HK-2 (cell line): ENCODE measurements around the gene STAT5A.
"Not testable (repeated sequence)": the region's sequence is repeated elsewhere in the genome, so short reads cannot be mapped to it uniquely, and the experiment has no call there.

Source experiments
- DNase-seq: peaks from one replicate; pipeline ENCODE4 v3.0.0-alpha.2; 2018; ENCODE audit not compliant: unreplicated experiment

Gene STAT5A

DNA sequence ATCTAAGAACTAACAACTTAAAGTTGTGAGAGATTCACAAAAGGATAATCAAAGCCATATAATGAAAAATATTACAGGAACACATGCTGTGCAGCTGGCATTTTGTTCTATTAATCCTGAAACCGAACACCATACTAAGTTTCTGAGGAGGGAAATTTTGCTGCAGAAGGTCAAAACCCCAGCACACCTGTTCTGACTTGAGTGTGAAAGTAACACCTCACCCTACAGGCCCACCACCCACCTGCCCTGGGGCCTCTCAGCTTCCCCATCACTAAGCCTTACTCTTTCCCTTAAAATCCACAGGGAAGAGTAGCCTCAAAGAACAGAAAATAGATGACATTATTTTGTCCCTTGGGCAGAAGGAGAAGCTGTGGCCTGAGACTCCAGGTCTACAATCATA is 44.8 kb downstream of the STAT5A start:
- DNase-seq = no peak

DNA sequence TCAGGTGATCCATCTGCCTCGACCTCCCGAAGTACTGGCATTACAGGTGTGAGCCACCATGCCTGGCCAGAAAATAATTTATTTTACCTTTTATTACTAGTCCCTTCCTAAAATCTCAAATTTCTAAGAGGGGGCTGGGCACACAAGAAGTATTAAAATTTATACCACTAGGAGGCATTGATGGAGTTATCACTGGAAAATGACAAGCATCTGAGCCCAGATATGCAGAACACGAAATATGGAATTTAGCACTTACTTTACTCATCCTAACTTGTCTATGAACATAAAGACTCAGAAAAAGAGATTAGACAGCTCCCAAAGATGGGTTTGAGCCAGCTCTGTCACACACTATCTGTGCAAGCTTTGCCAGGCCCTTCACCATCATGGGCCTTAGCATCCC is 46.4 kb downstream of the STAT5A start:
- no peak for DNase-seq

DNA sequence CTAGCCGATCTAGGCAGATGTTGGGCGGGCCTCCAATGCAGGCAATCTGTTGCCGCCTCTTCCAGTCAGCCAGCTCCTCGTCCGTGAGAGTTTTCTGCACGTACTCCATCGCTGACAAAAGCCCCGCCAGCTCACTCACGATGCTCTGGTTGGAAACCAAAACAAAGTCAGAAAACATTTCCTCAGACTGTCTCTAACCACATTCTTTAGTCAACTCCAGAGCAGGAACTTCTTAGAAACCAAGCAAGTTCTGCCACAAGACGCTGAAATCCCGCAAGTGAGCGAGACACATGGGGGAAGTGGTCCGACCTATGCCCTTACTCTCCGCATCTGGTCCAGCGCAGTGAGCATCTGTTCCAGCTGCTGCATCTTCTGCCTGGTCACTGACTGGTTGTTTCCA is 49.1 kb downstream of the STAT5A start:
- no peak for DNase-seq

GRCh38 chr17:42338427-42338985 is 50.2 kb downstream of the STAT5A start:
- no peak for DNase-seq

- no peak for DNase-seq
These were observed 50.9 kb downstream of the STAT5A start for GRCh38 chr17:42339221-42339620.

DNA sequence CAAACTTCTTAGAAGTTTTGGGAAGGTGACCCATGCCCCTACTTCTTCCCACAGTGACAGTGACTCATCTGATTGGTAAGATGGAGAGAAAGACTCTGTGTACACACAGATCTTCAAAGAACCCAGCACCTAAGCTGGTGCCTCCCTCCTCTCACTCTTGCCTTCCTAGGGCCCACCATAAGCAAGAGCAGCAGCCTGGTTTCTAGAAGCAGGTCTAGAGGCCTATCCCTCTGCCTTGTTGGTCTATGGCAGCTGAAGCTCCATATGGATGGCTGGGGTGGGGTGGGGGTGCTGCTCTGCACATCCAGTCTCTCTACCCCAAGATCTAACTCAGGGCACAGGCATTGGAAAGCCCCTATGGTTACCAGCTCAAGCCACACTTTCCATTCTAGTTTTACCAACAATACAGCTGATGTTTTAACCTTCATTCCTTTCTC is 52.4 kb downstream of the STAT5A start:
- DNase-seq = no peak

- DNase-seq = no peak
These were observed 53.3 kb downstream of the STAT5A start for GRCh38 chr17:42341568-42341967.

GRCh38 chr17:42342242-42343008 is 54.1 kb downstream of the STAT5A start:
- DNase-seq = no peak

DNA sequence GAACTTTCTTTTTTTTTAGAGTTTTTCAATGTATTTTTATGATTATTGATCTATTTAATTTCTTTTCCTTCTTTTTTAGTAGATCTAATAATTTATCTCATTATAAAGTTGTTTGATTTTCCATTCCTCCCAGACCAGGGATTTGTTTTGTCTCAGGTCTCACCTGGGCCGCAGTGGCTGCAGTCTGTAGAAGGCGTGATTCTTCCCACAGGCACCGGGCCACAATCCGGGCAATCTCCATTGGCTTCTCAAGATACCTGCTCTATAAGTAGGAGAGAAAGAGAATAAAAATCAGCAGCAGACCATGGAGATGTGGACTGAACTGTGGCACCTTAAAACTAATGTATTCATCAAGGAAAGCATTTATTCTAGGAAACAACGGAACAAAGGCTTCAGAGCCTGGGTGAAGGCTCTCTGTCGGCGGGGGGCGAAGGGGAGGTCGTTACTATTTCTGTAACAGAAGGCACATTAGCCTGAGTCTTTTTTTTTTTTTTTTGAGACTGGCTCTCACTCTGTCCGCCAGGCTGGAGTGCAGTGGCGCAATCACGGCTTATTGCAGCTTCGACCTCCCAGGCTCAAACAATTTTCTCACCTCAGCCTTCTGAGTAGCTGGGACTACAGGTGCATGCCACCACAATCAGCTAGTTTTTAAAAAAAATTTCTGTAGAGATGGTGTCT is 57.2 kb downstream of the STAT5A start:
- DNase-seq = no peak

DNA sequence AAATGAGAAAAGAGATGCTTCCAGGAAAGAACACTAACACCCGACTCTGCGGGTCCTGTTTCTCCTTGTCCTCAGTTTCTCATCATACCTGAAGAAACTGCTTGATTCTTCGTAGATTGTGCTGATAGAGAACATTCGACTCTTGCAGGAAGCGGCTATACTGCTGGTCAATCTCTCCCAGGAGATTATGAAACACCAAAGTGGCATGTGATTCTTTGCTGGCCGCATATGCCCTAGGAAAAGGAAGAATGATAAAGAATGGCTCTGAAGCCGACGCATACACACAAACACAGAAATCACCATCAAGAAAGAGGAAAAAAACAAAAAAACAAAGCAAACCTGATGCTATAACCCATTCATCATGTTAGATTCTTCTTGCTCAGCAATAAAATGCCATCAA is 58.2 kb downstream of the STAT5A start:
- no peak for DNase-seq

DNA sequence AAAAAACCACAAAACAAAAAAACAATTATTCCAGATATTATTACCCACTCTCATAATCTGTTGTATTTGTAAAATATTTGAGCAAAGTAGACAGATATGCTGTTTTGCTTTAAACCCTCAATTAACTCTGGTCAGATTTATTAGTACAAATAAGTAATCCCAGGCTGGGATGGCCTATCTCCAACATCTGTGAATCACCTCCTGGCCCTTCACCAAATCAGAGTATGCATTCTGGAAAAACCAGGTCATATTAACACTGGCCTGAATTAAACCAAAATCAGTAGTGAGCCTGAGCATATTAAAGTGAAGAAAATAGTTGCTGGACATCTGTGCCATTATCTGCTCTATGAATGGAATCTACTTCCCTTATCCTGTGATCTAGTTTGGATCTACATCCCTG is 58.9 kb downstream of the STAT5A start:
- no peak for DNase-seq

GRCh38 chr17:42347606-42348005 is 59.3 kb downstream of the STAT5A start:
- no peak for DNase-seq

GRCh38 chr17:42348104-42348503 is 59.8 kb downstream of the STAT5A start:
- DNase-seq = no peak

DNA sequence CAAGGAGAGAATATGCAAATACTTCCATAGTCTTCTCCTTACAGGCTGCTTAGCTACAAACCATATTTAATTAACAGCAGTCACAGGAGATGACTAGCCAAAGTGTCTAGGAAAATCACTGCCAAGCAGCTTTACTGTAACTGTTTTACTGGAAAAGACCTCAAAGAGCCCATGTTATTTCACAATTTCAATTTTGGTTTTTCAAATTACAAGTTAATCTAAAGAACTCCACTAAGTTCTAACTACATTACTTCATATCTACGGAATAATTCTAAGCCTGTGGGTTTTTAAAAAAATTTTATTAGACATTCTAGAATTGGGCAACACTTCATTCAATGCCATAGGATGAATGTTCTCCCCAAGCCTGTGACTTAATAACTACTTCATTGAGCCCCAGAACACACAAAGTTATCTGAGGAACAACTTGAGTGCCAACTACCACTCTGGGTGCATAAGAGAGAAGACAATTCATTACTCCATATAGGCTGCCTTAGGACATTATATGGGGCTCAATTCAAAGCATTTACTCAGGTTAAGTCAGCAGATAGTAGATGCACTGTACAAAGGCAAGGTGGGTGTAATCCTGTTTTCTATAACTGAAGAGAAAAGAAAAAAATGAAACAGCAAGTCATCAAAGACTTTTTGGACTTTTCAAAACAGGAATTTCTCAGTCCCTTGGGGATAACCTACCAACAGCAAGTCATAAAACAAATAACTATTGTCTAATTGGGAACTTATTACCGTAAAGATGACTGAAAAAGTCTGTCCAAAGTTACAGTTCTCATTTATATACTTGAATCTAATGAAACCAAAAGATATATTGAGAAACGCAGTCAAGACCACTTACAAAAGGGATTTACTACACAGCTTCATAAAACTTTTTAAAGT is 66.9 kb downstream of the STAT5A start:
- no peak for DNase-seq

- no peak for DNase-seq
These were observed 70.1 kb downstream of the STAT5A start for GRCh38 chr17:42358434-42358833.

- DNase-seq = no peak
These were observed 70.8 kb downstream of the STAT5A start for GRCh38 chr17:42359133-42359532.

GRCh38 chr17:42360388-42360787 is 72.1 kb downstream of the STAT5A start:
- DNase-seq = not testable (repeated sequence)
